Loucy (cell line): ENCODE data around the gene F7.

Experiments
- H2AFZ ChIP-seq: fragments of 200-600 bp; sonication (generic); 2 replicates; pipeline ENCODE4 v1.6.0; 2016; ENCODE audit warnings: antibody characterized with exemption, mild to moderate bottlenecking, low read length, moderate library complexity
- H3F3A ChIP-seq: fragments of 200-600 bp; 2 replicates; pipeline ENCODE4 v1.6.0; 2016; ENCODE audit warnings: antibody characterized with exemption, low read depth, mild to moderate bottlenecking
- H3K27me3 ChIP-seq: fragments of 200-600 bp; sonication (generic); 2 replicates; pipeline ENCODE4 v1.6.1; 2014; ENCODE audit warnings: low read length, mild to moderate bottlenecking; ENCODE audit not compliant: insufficient read depth, poor library complexity, severe bottlenecking
- H3K36me3 ChIP-seq: fragments of 200-600 bp; sonication (generic); 2 replicates; pipeline ENCODE4 v1.6.1; 2016; ENCODE audit warnings: low read length; ENCODE audit not compliant: insufficient read depth
- H3K4me1 ChIP-seq: fragments of 200-600 bp; sonication (generic); 2 replicates; pipeline ENCODE4 v1.5.1; 2014; ENCODE audit warnings: low read length, mild to moderate bottlenecking; ENCODE audit not compliant: insufficient read depth, poor library complexity, severe bottlenecking
- H3K4me2 ChIP-seq: fragments of 200-600 bp; sonication (generic); 2 replicates; pipeline ENCODE4 v1.6.0; 2014; ENCODE audit warnings: antibody characterized with exemption, low read length, low read depth, mild to moderate bottlenecking; ENCODE audit not compliant: poor library complexity, severe bottlenecking
- H3K4me3 ChIP-seq: fragments of 200-600 bp; sonication (generic); 2 replicates; pipeline ENCODE4 v1.5.1; 2014; ENCODE audit warnings: low read length, mild to moderate bottlenecking, mixed read lengths; ENCODE audit not compliant: poor library complexity, severe bottlenecking
- H3K79me2 ChIP-seq: fragments of 200-600 bp; sonication (generic); 2 replicates; pipeline ENCODE4 v1.6.1; 2014; ENCODE audit warnings: low read length; ENCODE audit not compliant: insufficient read depth
- H3K9ac ChIP-seq: fragments of 200-600 bp; sonication (generic); 2 replicates; pipeline ENCODE4 v1.6.0; 2014; ENCODE audit warnings: mild to moderate bottlenecking, low read depth, low read length, moderate library complexity; ENCODE audit not compliant: poor library complexity, severe bottlenecking
- H3K9me2 ChIP-seq: fragments of 200-600 bp; sonication (generic); replicated peaks from 2 replicates; pipeline ENCODE4 v1.6.1; 2016; ENCODE audit warnings: low read depth, low read length, mixed read lengths
- H3K9me3 ChIP-seq: fragments of 200-600 bp; sonication (generic); 2 replicates; pipeline ENCODE4 v1.6.1; 2014; ENCODE audit warnings: mild to moderate bottlenecking, antibody characterized with exemption, low read length, low read depth; ENCODE audit not compliant: insufficient read depth
- H4K20me1 ChIP-seq: fragments of 200-600 bp; sonication (generic); 2 replicates; pipeline ENCODE4 v1.6.0; 2014; ENCODE audit warnings: antibody characterized with exemption, low read length, mild to moderate bottlenecking; ENCODE audit not compliant: insufficient read depth, poor library complexity, severe bottlenecking
- EZH2phosphoT487 ChIP-seq: fragments of 200-600 bp; IDR thresholded peaks from 2 replicates; pipeline ENCODE4 v1.6.1; 2018; ENCODE audit warnings: antibody characterized with exemption, mild to moderate bottlenecking, moderate library complexity, borderline replicate concordance
- TF ChIP-seq, protein P1 (sequence below): fragments of 200-600 bp; sonication (generic); conservative IDR thresholded peaks from 2 replicates; pipeline ENCODE4 v1.5.1; 2014; ENCODE audit warnings: mild to moderate bottlenecking, antibody characterized with exemption, low read length

F7 gene

GRCh38 chr13:113062691-113063090, 42.9 kb upstream of the F7 start:
- Histone ChIP-seq H3K4me1 (no peaks in the 10 kb centered on the region), H4K20me1 (no peaks in the 10 kb centered on the region), H2AFZ (no peak overlapping the region), H3K9me3 (peaks cover 3% of the 10 kb centered on the region; the same call in 1 of the 2 replicates), H3K9ac (no peak overlapping the region), H3K4me2 (no peak overlapping the region), H3K36me3 (no peaks in the 10 kb centered on the region), H3K27me3 (no peaks in the 10 kb centered on the region), H3F3A (no peaks in the 10 kb centered on the region), H3K4me3 (no peak overlapping the region), H3K79me2 (no peaks in the 10 kb centered on the region), H3K9me2 (no peaks in the 10 kb centered on the region)
- no peak for TF ChIP-seq EZH2phosphoT487
- TF ChIP-seq, protein P1, sequence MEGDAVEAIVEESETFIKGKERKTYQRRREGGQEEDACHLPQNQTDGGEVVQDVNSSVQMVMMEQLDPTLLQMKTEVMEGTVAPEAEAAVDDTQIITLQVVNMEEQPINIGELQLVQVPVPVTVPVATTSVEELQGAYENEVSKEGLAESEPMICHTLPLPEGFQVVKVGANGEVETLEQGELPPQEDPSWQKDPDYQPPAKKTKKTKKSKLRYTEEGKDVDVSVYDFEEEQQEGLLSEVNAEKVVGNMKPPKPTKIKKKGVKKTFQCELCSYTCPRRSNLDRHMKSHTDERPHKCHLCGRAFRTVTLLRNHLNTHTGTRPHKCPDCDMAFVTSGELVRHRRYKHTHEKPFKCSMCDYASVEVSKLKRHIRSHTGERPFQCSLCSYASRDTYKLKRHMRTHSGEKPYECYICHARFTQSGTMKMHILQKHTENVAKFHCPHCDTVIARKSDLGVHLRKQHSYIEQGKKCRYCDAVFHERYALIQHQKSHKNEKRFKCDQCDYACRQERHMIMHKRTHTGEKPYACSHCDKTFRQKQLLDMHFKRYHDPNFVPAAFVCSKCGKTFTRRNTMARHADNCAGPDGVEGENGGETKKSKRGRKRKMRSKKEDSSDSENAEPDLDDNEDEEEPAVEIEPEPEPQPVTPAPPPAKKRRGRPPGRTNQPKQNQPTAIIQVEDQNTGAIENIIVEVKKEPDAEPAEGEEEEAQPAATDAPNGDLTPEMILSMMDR, result no peak

GRCh38 chr13:113063091-113063491, 42.5 kb upstream of the F7 start:
- no peak for TF ChIP-seq EZH2phosphoT487
- TF ChIP-seq, protein P1, result no peak
- Histone ChIP-seq H3K9me3 (peaks cover 1% of the 10 kb centered on the region; the same call in 1 of the 2 replicates), H3F3A (no peaks in the 10 kb centered on the region)

DNA sequence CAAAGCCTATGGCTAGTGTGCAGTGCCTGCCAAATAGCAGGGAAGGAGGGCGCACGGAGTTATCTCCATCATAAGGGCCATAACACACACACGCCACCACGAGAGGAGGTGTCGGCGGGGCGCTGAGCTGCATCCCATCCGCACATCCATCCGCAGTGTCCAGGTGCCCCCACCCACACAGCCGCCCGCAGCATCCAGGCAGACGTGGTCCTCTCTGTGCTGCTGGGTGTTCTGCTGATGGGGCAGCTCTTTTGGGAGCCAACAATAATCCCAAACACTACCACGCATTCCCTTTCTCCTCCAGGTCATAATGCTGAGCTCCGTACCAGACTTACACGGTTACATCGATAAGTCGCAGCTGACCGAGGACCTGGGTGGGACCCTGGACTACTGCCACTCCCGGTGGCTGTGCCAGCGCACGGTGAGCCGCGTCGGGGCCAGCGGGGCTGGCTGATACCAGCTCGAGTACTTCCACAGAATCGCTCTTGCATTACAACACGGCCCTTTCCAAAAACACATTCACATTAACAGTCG, 41.5 kb upstream of the F7 start:
- no peaks in the 10 kb centered on the region for H3K27me3 ChIP-seq
- no peaks in the 10 kb centered on the region for H3K4me1 ChIP-seq
- no peaks in the 10 kb centered on the region for H3K79me2 ChIP-seq
- H2AFZ ChIP-seq, result no peak overlapping the region
- H3K4me2 ChIP-seq, result no peak overlapping the region
- no peaks in the 10 kb centered on the region for H3K9me2 ChIP-seq
- H3K36me3 ChIP-seq, result no peaks in the 10 kb centered on the region
- no peaks in the 10 kb centered on the region for H3K9me3 ChIP-seq
- no peak overlapping the region for H3K4me3 ChIP-seq
- no peaks in the 10 kb centered on the region for H3F3A ChIP-seq
- H3K9ac ChIP-seq, result no peak overlapping the region
- no peaks in the 10 kb centered on the region for H4K20me1 ChIP-seq
- TF ChIP-seq EZH2phosphoT487, result no peak
- TF ChIP-seq, protein P1, result no peak

More at GRCh38 chr13:113063091-113063491, 42.5 kb upstream of the F7 start:
- no peaks in the 10 kb centered on the region for H3K4me1 ChIP-seq
- no peaks in the 10 kb centered on the region for H3K9me2 ChIP-seq
- no peaks in the 10 kb centered on the region for H3K36me3 ChIP-seq
- no peak overlapping the region for H3K4me2 ChIP-seq
- H3K4me3 ChIP-seq, result no peak overlapping the region
- no peaks in the 10 kb centered on the region for H4K20me1 ChIP-seq
- H3K79me2 ChIP-seq, result no peaks in the 10 kb centered on the region
- no peaks in the 10 kb centered on the region for H3K27me3 ChIP-seq
- H2AFZ ChIP-seq, result no peak overlapping the region
- no peak overlapping the region for H3K9ac ChIP-seq
